NCI-H1048 (cell line): ENCODE measurements around the gene ARID5B.
"Not testable (repeated sequence)": the region's sequence is repeated elsewhere in the genome, so short reads cannot be mapped to it uniquely, and the experiment has no call there.

Experiments
- DNase-seq: peaks from one replicate; lab custom pipeline; 2025; lab: John Stamatoyannopoulos, UW

Gene ARID5B

DNA sequence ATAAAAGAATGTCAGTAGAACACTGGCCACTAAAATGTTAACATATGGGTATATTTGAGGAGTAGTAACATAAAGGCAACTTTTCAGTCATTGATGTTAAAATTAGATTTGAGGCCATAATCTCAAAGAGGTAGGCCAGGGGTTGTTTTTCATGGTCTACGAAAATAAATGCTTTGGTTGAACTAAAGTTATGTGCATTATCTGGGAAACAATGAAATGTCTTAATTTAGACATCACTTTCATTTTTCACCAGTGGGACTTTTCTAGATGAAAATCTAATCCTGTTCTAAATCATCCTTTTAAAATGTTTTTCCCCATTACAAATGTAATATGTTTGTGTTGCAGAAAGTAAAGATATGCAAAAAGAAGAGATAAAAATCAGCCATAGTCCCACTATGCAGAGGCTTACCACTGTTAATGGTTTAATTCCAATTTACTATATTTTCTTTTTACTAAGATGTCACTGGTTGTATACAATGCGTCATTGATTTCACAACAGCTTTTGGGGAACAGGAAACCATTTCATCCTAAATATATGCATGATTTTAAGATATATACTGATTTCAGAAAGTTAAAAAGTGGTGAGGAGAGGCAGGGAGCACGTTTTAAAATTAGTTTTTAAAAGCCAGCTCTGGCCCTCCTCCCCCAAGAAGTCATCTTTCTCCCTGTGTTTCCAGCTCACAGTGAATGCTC lies 64.3 kb downstream of the ARID5B start:
- DNase-seq: no peak

DNA sequence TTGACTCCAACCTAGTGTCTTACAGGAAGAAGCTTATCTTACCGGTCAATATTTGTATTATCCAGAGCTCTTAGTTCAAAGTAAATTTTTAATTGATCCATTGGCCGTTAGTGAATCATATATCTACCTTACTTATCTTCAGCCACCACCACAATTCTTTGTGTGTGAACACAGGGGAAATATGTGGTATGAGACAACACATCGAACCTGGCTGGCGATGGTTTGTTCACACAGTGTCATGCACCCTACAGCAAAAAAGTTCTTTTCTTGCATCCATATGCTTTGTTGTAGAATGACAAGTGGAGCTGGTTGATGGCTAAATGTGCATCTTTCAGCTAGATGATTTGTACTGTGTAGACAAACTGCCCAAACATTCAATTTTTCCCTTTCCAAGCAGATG lies 65.8 kb downstream of the ARID5B start:
- DNase-seq: no peak

DNA sequence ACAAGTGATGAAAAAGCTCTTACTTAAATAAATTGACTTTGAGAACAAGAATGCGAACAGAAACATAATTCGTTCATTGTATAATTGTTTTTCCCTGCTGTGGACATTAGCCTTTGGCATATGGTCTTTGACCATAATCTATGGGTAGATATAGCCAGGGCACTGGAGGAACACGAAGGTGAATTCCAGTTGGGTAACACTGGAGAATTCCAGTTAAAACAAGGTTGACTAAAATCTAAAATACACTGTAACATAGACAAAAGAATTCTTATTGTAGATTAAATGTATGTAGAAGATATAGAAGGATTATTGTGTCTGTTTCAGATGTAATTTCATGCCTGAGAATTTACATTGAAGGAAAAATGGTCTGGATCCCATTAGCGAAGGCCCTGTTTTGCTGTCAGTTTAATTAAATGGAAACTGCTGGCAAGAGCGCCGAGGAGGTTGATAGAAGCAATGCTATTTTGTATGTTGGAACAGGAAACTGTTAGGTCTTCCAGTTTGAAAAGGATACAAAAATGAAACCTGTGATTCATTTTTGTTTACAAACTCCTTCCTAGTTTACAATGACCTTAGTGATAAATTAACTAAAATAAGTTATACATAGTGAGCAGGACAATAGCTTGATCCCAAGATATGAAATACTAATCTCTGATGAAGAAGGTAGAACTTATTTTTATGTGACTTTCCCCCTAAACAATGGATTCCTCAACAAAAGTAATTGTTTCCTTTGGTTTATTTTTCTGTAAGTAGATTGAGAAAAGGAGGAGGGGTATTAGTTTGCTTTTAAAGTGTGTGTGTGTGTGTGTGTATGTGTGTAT lies 68.9 kb downstream of the ARID5B start:
- DNase-seq: no peak

DNA sequence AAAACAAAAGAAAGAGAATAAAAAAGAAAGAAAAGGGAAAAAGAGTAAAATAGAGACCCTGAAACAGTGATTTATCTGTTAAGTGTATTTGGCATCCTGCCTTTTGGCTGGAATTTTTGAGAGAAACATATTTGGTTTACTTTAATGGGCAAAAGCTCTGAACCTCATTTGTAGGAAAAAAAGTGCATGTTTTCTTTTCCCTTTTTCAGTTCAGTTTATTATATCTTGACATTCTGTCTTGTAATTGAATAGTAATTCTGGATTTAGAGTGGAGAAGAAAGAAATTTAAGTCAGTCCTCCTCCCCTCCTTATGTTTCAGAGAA lies 69.5 kb downstream of the ARID5B start:
- no peak for DNase-seq

DNA sequence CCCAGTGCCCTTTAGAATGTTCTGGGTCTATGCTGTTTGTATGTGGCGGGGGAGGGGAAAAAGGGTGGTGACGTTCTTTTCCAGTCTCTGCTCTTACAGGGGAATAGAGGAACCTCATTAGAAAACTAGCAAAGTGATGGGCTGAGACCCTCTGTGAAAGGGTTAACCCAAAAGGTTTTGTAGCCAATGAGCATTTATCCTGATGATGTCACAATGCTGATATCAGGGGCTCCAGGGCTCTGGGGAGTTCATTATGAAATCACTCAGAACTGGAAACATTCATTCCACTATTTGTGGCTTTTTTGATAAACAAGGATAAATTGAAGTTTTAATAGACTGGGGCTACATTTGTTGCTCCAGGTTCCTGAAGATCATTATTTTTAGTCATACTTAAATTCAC lies 71.7 kb downstream of the ARID5B start:
- DNase-seq: no peak

DNA sequence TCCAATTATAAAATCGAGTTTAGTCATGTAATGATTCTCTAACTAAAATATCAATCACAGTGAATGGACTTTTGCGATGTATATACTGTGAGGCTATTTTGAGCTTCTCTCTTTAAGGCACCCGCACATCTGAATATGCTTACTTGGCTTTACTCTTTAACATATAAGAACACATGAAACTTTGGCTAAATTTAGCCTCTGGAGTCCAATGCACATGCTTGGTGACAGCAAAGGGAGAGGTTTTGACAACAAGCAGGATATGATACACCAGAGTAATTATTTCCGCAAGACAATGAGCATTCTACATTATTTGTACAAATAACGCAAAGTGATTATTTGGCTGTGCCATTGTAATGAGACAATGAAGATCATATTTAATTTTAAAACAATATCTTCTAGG lies 72.4 kb downstream of the ARID5B start:
- DNase-seq: no peak

DNA sequence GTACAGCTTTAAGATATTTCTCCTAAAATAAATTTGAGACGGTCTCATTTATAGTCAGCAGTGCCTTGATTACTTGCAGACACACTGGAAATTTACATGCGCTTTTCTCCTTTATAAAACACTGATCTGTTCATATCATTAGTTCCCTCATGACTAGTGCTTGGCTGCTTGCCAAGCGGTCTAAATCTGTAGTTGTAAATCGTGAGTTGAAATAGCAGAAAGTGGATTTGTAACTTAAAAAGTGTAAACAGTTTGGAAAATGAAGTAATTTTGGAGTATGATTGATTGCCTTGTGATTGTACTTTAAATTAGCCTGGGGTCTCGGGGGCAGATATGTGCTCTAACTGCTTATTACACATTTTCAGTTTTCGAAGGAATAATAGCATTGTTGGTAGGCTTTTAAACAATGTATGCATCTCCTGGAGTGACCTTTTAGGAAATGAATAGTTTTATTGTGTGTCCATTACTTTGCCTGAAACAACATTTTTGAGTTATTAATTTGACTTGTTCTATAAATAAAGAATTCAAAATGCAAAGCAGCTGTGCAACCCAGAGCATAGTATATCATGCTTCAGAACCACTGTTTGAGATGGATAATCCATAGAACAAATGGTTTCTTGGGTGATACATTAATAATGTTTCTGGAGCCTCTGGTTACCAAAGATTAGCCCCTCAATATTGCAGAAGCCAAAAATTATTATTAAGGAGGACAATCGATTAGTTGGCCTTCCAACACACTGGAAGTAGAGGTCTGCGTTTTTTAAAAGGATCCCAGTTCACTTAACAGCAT lies 73.3 kb downstream of the ARID5B start:
- DNase-seq: peak; percentile 86

DNA sequence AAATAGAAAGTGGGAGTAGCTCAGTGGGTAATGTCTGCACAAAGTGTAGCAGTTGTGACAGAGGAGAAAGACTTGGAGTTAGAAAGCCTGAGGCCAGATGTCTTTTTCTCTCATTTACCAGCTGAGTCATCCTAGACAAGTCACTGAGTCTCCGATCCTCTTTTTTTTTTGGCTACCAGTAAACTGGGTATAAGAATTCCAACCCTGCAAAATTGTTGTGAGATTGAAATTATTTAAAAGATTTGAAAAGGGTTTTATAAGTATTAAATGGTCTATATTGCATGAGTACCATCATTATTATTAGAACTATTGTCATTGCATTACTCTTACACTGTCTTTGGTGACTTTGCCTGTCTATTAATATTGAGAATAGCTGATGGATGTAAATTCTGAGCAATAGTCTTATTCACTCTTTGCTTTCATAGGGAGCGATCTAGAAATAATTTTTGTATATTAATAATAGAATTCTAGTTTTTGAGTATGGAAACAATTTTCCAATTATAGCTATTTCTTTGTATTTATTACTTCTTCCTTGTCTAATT lies 74.0 kb downstream of the ARID5B start:
- DNase-seq: no peak

DNA sequence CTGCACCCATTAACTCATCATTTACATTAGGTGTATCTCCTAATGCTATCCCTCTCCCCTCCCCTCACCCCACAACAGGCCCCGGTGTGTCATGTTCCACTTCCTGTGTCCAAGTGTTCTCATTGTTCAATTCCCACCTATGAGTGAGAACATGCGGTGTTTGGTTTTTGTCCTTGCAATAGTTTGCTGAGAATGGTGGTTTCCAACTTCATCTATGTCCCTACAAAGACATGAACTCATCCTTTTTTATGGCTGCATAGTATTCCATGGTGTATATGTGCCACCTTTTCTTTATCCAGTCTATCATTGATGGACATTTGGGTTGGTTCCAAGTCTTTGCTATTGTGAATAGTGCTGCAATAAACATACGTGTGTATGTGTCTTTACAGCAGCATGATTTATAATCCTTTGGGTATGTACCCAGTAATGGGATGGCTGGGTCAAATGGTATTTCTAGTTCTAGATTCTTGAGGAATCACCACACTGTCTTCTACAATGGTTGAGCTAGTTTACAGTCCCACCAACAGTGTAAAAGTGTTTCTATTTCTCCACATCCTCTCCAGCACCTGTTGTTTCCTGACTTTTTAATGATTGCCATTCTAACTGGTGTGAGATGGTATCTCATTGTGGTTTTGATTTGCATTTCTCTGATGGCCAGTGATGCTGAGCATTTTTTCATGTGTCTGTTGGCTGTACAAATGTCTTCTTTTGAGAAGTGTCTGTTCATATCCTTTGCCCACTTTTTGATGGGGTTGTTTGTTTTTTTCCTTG lies 75.6 kb downstream of the ARID5B start:
- not testable (repeated sequence) for DNase-seq

DNA sequence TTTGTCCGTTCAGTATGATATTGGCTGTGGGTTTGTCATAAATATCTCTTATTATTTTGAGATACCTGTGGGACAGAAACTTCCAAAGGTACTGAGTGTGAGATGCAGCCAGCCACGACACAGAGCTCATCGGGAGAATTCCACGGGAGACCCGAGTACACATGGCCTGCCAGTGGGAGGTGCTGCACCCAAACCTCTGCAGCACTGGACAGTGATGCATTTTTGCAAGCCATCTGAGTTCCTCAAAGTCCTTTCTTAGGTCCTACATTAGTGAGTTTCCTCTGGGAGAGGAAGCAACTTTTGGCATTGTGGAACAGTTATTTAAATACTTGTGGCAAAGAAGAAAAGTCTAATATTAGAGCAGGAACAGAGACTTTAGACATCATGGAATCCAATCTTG lies 77.5 kb downstream of the ARID5B start:
- no peak for DNase-seq

DNA sequence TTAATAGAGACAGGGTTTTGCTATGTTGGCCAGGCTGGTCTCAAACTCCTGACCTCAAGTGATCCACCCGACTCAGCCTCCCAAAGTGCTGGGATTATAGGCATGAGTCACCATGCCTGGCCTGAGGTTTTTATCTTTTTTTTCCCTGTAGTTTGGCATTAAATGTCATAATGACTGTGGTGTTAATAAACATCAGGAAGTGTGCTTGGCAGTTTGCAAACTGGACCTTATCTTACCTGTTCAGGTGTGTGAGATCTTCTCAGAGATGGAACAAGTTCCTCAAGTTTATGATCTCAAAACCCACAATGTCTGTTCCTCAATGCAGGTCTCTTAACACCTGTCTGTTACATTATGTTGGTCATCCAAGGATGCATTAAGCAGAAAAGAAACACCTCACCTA lies 80.0 kb downstream of the ARID5B start:
- DNase-seq: no peak

DNA sequence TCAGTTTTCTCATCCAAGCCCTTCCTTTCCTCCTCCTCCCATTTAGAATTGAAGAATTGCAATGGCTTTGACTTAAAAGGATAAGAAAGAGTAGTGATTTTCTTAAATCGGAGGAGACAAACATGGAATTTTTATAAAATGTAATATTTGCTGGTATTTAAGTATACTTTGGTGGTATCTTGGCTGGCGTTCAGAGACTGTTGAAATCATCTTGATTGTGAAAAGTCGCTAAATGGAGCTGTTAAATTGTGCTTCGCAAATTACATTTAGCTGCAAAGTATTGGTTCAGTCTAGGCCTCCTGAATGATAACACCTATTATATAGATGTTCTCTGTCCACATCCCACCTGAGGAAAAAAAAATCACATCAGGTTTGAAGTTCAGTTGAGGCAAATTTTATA lies 81.8 kb downstream of the ARID5B start:
- no peak for DNase-seq

DNA sequence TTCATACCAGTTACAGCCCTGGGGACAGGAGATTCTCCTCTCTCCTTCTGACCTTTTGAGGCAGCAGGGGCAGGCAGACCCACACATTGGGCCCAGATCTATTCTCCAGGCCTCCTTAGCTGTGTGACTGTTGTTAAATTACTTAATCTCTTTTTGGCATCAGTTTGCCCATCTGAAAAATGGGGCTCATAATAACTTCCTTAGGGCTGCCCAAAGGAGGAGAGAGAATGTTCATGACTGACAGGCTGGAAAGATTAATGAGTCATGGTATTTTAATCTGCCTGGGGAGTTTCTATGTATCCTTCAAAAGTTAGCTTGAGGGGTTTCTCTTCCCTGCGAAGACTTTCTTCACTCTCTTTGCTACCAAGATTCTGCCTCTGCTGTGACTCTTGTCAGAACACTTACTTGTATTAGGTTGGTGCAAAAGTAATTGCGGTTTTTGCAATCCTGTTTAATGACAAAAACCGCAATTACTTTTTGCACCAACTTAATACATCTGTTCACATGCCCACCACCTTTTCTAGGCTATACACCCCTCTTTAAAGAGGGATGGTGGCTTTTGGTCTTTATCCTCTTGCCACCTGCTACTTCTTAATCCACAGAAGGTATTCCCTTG lies 83.4 kb downstream of the ARID5B start:
- DNase-seq: no peak

DNA sequence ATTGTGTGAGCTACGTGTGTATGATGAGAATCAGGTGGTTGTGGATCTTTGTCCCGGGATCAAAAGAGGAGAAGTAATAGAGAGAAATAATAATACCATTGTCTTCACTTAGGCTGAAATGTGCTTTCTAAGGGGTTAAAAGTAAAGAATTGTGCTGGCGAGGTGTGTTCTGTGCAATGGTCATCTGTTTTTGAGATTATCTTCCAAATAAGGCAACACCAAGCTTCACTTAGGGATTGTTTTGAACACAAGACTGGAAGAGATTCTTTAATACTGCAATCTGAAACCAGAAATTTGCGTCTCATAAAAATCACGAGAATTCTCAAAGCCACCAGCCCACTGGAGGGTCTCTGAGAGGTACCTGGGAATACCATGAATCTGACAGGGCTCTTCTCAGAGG lies 84.2 kb downstream of the ARID5B start:
- no peak for DNase-seq

DNA sequence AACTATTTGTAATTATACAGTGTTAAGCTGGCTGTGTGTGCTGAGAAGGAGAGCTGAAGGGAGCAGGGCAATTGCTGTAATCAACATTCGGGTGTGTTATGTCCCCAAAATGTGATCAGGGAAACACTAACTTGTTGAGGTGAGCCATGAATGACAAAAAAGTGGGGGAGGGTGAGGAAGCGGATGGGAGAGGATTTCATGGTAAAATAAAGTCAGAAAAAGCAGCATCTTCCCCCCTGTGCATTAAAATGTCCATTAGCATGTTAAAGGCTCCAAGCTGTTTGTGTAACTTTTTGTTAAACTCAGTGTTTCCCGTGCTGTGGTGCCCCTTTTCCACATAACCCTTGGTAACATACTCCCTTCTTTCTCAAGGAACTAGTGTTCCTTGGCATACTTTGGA lies 84.9 kb downstream of the ARID5B start:
- no peak for DNase-seq

DNA sequence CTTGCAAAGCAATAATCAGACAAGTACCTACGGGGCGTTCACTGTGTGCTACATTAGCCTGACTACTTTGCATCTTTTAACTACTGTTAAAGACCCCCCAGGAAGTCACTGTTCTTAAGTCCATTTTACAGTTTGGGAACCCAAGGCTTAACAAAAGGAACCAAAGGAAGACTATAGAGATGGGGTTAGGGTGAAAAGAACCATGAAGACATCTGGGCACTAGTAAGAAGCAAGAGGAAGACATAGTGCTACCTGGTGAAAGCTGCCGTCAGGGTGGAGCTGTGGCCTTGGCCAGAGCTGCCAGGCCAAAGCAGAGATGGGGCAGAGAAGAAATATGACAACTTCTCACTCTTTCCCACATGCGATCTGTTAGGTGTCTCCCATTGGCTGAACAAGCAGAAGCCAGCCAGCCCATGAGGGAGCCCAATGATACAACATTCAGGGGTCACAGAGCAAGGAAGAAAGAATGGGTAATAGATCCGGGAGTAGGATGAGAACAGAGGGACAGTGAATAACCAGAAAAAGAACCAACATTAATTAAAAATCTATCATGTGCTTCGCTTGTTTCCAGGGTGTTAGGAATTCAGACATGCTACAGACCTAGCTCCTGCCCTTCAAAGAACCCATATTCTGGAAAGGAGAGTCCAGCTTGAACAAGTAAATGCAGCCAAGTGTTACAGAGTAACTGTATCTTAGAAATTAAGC lies 85.4 kb downstream of the ARID5B start:
- no peak for DNase-seq

DNA sequence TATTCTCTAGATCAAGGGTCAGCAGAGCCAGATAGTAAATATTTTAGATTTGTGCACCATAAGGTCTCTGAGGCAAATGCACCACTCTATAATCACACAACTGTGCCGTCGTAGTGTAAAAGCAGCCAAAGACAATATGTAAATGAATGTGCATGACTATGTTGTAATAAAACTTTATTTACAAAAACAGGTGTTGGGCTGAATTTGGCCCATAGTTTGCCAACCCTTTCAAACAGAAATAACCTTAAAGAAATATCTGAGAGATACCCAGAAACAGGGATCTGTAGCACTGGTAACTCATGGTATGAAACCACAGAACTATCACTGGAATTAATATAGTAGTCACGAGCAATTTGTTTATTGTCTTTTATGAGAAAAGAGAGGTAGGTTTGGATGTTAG lies 86.0 kb downstream of the ARID5B start:
- no peak for DNase-seq

DNA sequence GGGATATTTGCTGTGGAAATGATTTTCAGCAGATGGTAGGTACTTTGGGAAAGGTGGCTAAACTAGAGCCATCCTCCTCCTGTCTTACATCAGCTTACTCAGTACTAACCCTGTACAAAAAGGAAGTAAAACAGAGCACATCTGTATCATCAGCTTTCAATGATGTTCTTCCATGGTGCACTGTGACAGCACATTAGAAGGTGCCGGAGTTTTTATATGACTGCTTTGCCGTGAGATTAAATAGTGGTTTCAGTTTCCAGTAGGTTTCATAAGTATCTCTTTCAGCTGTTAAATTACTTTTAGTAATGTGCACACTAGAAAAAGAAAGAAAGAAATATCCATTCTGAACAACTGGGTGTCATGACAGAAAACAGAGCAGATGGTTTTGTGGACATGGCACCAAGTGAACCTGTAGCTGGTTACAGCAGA lies 86.5 kb downstream of the ARID5B start:
- DNase-seq: no peak

DNA sequence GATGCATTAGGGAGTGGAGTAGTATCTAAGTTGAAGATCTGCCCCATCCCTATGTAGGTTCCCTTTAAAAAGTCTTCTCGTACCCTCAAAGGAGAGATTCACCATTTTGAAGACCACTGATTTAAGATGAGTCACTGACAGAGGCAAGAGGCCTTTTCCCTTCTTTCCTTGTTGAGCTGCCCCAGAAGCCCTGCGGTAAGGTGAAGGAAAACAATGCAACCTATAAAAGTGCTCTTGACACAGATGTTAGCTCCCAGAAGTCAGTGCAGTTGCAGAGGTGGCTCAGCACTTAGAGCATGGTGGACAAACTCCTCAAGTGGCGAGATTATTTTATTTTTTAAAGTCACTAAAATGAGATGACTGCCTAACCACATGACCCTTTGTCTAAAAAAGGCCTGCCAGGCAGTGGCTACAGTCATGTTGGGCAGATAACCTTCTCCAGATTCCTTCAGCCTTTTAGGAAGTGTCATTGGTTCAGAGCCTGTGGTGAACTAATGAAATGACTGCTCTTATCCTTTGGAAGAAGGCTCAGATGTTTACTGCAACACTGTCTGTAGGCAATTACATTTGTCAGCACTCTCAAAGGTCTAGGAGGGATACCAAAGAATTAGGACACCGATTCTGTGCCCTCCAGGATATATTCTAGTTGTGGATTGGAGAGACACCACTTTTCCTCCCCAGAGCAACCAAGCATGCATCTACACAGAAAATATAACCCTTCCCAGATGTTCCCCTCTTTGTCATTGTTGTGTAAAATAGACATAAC lies 88.7 kb downstream of the ARID5B start:
- no peak for DNase-seq

DNA sequence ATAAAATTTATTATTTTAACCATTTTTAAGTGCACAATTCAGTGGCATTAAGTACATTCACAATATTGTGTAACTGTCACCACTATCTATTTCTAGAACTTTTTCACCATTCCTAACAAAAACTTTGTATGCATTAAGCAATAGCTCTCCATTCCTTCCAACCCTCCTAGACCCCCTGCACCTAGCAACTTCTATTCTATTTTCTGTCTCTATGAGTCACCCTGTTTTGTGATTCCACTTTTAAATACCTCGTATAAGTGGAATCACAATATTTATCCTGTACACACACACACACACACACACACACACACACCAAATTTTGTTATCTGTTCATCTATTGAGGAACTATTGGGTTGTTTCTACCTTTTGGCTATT lies 89.2 kb downstream of the ARID5B start:
- DNase-seq: no peak
